Memory B cell (primary cell): ENCODE measurements around the gene POLR2F.
"Not testable (repeated sequence)": the region's sequence is repeated elsewhere in the genome, so short reads cannot be mapped to it uniquely, and the experiment has no call there.

Experiments used
- ATAC-seq: fragments of 150-1000 bp; cut with Tn5 transposase; 2 replicates; pipeline ENCODE4 v1.10.0; 2021; ENCODE audit warnings: low read depth, mild to moderate bottlenecking, moderate library complexity
- DNase-seq, 2 donors: peaks; one replicate each; pipeline ENCODE4 v3.0.0; 2022; ENCODE audit warnings: low spot score in 2 of 2
- H3K27ac Mint-ChIP-seq: one replicate; pipeline ENCODE4 v1.8.0; 2022; ENCODE audit warnings: mild to moderate bottlenecking, moderate library complexity, mixed read lengths
- H3K27me3 Mint-ChIP-seq: one replicate; pipeline ENCODE4 v1.8.0; 2022; ENCODE audit warnings: mixed read lengths
- H3K36me3 Mint-ChIP-seq: one replicate; pipeline ENCODE4 v1.8.0; 2022; ENCODE audit warnings: mild to moderate bottlenecking, mixed read lengths
- H3K4me1 Mint-ChIP-seq: one replicate; pipeline ENCODE4 v1.8.0; 2022; ENCODE audit warnings: mixed read lengths
- H3K4me3 Mint-ChIP-seq: one replicate; pipeline ENCODE4 v1.8.0; 2022; ENCODE audit warnings: mild to moderate bottlenecking, moderate library complexity, mixed read lengths
- H3K9me3 Mint-ChIP-seq: one replicate; pipeline ENCODE4 v1.8.0; 2022; ENCODE audit warnings: mixed read lengths

The POLR2F gene

DNA sequence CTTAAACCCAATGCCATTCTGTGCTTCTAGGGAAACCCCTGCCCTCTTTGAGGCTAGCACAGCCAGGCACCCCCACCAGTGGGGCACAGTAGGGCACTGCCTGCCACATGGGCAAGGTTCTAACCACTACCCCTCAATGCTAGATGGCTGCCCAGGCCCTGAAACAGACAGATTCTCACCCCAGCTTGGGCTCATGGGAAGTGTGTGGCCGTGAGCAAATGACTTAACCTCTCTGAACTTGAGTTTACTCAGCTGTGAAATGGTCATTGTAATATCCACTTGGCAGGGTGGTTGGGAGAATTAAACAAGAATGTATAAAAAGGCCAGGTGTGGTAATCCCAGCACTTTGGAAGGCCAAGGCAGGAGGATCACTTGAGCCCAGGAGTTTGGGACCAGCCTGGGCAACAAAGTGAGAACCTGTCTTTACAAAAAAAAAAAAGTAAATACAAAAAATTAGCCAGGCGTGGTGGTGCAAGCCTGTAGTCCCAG, 22.5 kb upstream of the POLR2F start:
- no peak overlapping the region for H3K4me3 Mint-ChIP-seq
- no peak for ATAC-seq

GRCh38 chr22:37931893-37932389, 21.6 kb upstream of the POLR2F start:
- H3K9me3 Mint-ChIP-seq = no peaks in the 10 kb centered on the region
- peaks cover 13% of the 10 kb centered on the region for H3K36me3 Mint-ChIP-seq
- DNase-seq (no peak), ATAC-seq (no peak)
- no peaks in the 10 kb centered on the region for H3K27me3 Mint-ChIP-seq
- peak overlapping the region; percentile 17 for H3K27ac Mint-ChIP-seq
- peaks cover 15% of the 10 kb centered on the region for H3K4me1 Mint-ChIP-seq
- no peak overlapping the region for H3K4me3 Mint-ChIP-seq

More for the DNA sequence above, 22.5 kb upstream of the POLR2F start:
- H3K36me3 Mint-ChIP-seq = peaks cover 9% of the 10 kb centered on the region
- H3K4me1 Mint-ChIP-seq = peaks cover 15% of the 10 kb centered on the region
- H3K27ac Mint-ChIP-seq = no peak overlapping the region
- H3K9me3 Mint-ChIP-seq = no peaks in the 10 kb centered on the region
- no peaks in the 10 kb centered on the region for H3K27me3 Mint-ChIP-seq
- DNase-seq = no peak

DNA sequence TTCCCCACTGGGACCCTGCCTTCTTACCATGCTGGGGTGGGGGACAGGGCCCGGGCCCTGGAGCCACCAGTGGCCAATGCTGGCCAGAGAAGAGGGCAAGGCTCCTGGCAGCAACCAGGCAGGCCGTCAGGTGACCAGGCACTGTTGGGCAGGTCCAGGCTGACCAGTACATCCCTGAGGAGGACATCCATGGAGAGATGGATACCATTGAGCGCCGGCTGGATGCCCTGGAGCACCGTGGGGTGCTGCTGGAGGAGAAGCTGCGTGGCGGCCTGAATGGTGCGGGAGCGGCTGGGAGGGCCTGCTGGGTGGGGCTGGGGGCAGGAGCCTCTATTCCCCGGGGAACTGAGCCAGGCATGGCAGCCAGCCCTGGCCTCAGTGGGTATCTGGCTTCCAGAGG, 21.1 kb upstream of the POLR2F start:
- Mint-ChIP-seq H3K9me3 (no peaks in the 10 kb centered on the region), H3K36me3 (peaks cover 13% of the 10 kb centered on the region), H3K27me3 (no peaks in the 10 kb centered on the region), H3K4me3 (no peak overlapping the region), H3K4me1 (peaks cover 15% of the 10 kb centered on the region), H3K27ac (no peak overlapping the region)
- DNase-seq = no peak
- ATAC-seq = no peak

GRCh38 chr22:37932821-37933578, 20.5 kb upstream of the POLR2F start:
- no peaks in the 10 kb centered on the region for H3K9me3 Mint-ChIP-seq
- peaks cover 15% of the 10 kb centered on the region for H3K4me1 Mint-ChIP-seq
- H3K36me3 Mint-ChIP-seq = peaks cover 18% of the 10 kb centered on the region
- H3K4me3 Mint-ChIP-seq = no peak overlapping the region
- no peaks in the 10 kb centered on the region for H3K27me3 Mint-ChIP-seq
- DNase-seq (no peak), ATAC-seq (no peak)
- no peak overlapping the region for H3K27ac Mint-ChIP-seq

DNA sequence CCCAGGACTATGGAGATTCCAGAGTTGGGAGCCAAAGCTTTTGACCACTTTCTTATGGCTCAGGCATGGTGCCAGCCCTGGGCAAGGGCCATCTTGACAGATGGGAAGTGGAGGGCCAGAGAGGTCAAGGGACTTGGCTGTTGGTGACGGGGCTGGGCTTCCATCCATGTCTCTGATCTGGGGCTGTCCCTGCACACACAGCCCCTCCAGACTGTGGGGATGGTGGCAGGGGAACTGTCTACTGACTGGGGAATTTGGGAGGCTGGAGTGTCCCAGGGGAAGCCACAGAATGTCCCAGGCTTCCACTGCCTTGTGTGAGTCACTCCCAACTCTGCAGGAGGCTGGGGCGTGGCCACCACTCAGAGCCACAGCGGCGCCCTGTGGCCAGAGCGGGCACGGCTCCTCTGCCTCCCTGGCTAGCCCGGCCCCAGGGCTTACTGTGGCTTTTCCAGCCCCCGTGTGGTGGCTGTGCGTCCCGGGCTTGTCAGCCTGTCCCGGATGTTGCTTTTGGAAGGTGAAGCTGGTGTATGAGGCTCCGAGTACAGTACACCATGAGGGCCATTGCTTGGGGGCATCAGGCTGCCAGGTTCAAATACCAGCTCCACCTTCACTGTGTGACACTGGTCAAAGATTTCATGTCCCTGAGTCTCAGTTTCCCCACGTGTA, 19.7 kb upstream of the POLR2F start:
- no peaks in the 10 kb centered on the region for H3K9me3 Mint-ChIP-seq
- H3K4me3 Mint-ChIP-seq = no peak overlapping the region
- ATAC-seq (peak; percentile 99), DNase-seq (peak; percentile 69 to 83)
- H3K27me3 Mint-ChIP-seq = no peaks in the 10 kb centered on the region
- H3K27ac Mint-ChIP-seq = no peak overlapping the region
- H3K36me3 Mint-ChIP-seq = peaks cover 14% of the 10 kb centered on the region
- H3K4me1 Mint-ChIP-seq = peaks cover 12% of the 10 kb centered on the region

- H3K4me3 Mint-ChIP-seq = no peak overlapping the region
- ATAC-seq (no peak), DNase-seq (no peak)
- H3K27ac Mint-ChIP-seq = no peak overlapping the region
- H3K4me1 Mint-ChIP-seq = no peaks in the 10 kb centered on the region
- no peaks in the 10 kb centered on the region for H3K27me3 Mint-ChIP-seq
- peaks cover 17% of the 10 kb centered on the region for H3K36me3 Mint-ChIP-seq
- H3K9me3 Mint-ChIP-seq = no peaks in the 10 kb centered on the region
Observed at GRCh38 chr22:37940698-37941376, 12.7 kb upstream of the POLR2F start.

DNA sequence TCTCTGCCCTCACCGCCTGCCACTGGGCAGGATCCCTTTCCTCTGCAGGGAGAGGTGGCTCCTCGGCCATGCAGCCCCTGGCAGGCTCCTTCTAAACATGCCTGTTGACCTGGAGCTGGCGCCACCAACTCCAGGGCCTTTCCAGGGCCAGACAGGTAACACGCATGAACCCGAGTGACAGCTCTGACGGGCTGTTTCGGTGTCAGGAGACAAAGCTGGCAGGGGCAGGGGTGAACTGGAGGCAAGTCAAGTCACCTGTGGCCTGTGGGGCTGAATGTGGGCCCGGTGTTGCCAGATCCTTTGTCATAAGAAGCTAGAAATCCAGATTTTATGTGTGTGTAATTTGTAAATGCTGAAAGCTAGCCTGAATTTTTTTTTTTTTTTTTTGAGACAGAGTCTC, 11.4 kb upstream of the POLR2F start:
- no peaks in the 10 kb centered on the region for H3K27me3 Mint-ChIP-seq
- no peaks in the 10 kb centered on the region for H3K4me1 Mint-ChIP-seq
- no peak for DNase-seq
- no peak for ATAC-seq
- no peaks in the 10 kb centered on the region for H3K9me3 Mint-ChIP-seq
- H3K27ac Mint-ChIP-seq = peak overlapping the region; percentile 54
- H3K36me3 Mint-ChIP-seq = peaks cover 14% of the 10 kb centered on the region
- no peak overlapping the region for H3K4me3 Mint-ChIP-seq

DNA sequence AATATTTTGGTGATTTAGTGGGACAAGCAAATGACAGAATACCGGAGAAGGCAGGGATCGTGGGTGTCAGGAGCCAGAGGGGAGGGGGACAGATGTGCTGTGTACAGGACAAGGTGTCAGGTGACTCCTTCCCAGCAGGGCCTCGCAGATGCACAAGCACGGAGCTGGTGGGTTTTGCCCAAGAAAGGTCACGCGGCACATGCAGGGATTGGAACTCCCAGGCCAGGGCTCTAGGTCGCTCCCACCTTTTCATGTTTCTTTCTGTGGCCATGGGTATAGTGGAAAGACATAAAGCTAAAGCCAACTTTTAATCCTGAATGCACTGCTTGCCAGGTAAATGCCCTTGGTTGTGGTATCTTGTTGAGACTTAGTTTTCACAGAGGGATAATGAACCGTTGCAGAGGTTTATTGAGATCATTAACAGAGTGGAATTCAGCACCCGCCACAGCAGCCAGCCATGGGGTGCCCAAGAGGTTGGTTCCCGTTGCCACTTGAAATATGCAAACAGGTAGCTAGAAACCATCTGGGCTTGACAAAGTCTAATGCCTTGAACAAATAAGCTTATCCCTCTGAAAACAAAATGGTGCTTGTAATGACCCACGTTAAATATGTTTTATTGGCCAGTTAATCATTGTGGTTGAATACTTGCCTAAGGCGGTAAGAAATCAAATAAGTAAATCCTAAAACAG, 10.2 kb upstream of the POLR2F start:
- no peaks in the 10 kb centered on the region for H3K4me1 Mint-ChIP-seq
- DNase-seq (no peak), ATAC-seq (no peak)
- H3K9me3 Mint-ChIP-seq = no peaks in the 10 kb centered on the region
- no peak overlapping the region for H3K4me3 Mint-ChIP-seq
- no peaks in the 10 kb centered on the region for H3K27me3 Mint-ChIP-seq
- H3K27ac Mint-ChIP-seq = no peak overlapping the region
- peaks cover 8% of the 10 kb centered on the region for H3K36me3 Mint-ChIP-seq

- DNase-seq (no peak), ATAC-seq (no peak)
- Mint-ChIP-seq H3K9me3 (no peaks in the 10 kb centered on the region), H3K27me3 (no peaks in the 10 kb centered on the region), H3K27ac (no peak overlapping the region), H3K4me1 (no peaks in the 10 kb centered on the region), H3K4me3 (no peak overlapping the region), H3K36me3 (peaks cover 8% of the 10 kb centered on the region)
Observed at GRCh38 chr22:37943825-37944198, 9.7 kb upstream of the POLR2F start.

- H3K27me3 Mint-ChIP-seq, DNase-seq, H3K36me3 Mint-ChIP-seq, H3K27ac Mint-ChIP-seq, ATAC-seq, H3K9me3 Mint-ChIP-seq, H3K4me1 Mint-ChIP-seq, H3K4me3 Mint-ChIP-seq: not testable (repeated sequence)
Observed at GRCh38 chr22:37944423-37944822, 9.1 kb upstream of the POLR2F start.

DNA sequence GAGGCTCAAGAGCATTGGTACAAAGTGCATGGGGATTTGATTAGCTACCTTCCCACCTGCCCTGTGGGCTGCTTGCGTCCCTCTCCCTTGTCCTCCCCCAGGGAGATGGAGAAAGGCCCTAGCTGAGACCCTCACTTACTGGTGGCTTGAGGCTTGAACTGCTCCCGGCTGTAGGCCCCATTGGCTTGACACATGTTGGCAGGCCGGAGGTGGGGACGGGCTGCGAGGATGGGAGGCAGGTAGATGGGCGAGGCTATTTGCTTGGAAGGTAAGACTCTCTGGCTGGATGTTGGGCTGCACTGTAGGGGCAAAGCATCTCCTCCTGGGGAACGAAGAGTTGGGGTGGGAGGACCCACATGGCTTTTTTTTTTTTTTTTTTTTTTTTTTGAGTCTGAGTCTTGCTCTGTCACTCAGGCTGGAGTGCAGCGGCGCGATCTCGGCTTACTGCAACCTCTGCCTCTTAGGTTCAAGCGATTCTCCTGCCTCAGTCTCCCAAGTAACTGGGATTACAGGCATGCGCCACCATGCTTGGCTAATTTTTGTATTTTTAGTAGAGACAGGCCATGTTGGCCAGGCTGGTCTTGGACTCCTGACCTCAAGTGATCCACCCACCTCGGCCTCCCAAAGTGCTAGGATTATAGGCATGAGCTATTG, 6.2 kb upstream of the POLR2F start:
- not testable (repeated sequence) for H3K4me3 Mint-ChIP-seq, DNase-seq, H3K36me3 Mint-ChIP-seq, H3K9me3 Mint-ChIP-seq, H3K27ac Mint-ChIP-seq, ATAC-seq, H3K4me1 Mint-ChIP-seq, H3K27me3 Mint-ChIP-seq

DNA sequence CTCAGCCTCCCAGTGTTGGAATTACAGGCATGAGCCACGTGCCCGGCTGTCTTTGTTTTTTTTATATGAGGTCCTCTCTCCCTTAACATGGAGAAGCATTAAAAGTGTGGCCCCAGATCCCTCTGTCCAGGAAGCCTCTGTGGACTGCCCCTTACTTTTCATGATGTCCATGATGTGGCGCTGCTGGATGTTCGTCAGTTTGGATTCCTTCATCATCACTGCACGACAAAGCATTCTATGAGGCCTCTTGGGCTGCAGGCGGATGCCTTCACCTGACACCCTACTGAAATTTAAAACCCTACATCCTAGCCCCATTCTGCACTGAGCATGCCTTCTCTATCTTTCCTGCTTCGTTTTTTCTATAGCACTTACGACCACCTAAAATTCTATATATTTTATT, 2.2 kb upstream of the POLR2F start:
- DNase-seq (no peak), ATAC-seq (no peak)
- no peak overlapping the region for H3K27ac Mint-ChIP-seq
- H3K36me3 Mint-ChIP-seq = no peaks in the 10 kb centered on the region
- H3K27me3 Mint-ChIP-seq = no peaks in the 10 kb centered on the region
- H3K4me3 Mint-ChIP-seq = no peak overlapping the region
- no peaks in the 10 kb centered on the region for H3K9me3 Mint-ChIP-seq
- H3K4me1 Mint-ChIP-seq = peaks cover 16% of the 10 kb centered on the region

DNA sequence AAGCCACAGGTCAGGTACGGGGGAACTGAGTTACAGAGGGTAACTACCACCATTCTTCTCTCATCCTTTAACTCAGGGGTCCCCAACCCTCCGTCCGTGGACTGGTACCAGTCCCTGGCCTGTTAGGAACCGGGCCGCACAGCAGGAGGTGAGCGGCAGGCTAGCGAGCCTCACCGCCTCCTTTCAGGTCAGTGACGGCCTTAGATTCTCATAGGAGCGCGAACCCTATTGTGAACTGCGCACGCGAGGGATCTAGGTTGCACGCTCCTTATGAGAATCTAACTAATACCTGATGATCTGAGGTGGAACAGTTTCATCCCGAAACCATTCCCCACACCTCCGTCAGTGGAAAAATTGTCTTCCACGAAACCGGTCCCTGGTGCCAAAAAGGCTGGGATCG, 870 bp upstream of the POLR2F start:
- H3K27me3 Mint-ChIP-seq, DNase-seq, H3K9me3 Mint-ChIP-seq, ATAC-seq, H3K36me3 Mint-ChIP-seq: not testable (repeated sequence)
- H3K27ac Mint-ChIP-seq = peak overlapping the region; percentile 32
- H3K4me1 Mint-ChIP-seq = peaks cover 26% of the 10 kb centered on the region
- peak overlapping the region; percentile 91 for H3K4me3 Mint-ChIP-seq
